Measurements from ENCODE around the gene PXMP2. TPM values are rescaled to one million over a fixed set of nuclear protein-coding genes. Genes with fewer than 3 reads are reported as not detected.
A peak's percentile ranks its signal among the peaks of the same experiment; 100 is the strongest.

Gene PXMP2
- total RNA-seq, 1 experiment from 2014 or later, result 17.8 TPM

DNA sequence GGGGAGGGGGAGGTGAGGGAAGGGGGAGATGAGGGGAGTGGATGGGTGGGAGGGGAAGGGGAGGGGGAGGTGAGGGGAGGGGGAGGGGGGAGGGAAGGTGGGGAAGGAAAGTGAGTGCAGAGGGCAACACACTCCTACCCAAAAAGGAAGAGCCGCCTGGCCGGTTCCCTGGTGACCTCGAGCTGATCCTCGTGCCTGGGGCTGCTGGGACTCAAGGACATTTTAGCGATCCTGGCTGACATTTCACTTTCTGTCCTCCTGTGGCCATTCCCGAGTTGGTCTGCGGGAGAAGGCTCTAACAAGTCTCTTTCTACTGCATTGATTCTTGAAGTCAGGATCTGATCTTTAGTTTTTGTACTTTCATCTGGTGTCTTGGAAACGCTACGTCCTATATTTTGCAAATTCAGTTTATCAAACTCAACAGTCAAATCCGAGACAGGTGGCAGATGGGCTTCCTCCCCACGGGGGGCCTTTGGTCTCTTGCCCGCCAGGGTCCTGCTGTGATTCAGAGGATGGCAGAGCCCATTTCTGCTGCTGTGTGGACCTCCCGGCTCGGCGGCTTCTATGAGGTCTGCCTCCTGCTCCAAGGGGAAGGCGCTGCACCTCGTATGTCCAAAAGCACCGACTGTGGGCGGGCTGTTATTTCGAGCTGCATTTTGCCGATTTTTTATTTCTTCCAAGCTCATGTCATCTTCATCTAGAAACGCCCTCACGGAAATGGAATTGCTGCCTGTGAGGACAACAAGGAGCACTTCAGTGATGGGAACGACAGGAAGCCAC, 42.3 kb downstream of the PXMP2 start:
- Mint-ChIP-seq H3K36me3 (ENCODE audit: insufficient read depth in 1 of 3, low read depth in 3 of 3) (peaks cover 85 to 96% (median 95%) of the 10 kb centered on the region in 3 experiments), H3K27me3 (ENCODE audit: low read depth) (no peaks in the 10 kb centered on the region), H3K9me3 (peaks cover 13 to 16% of the 10 kb centered on the region in 2 experiments), H3K4me1 (no peaks in the 10 kb centered on the region), H3K27ac (peak overlapping the region; percentile 53 to 72 (median 63); a peak in 4 of 7 replicates), H3K4me3 (no peak overlapping the region)
- Histone ChIP-seq H2AFZ (ENCODE audit: low read length) (no peak overlapping the region), H4K8ac (replicated peaks; ENCODE audit: insufficient read length, low read depth, low read length) (no peak overlapping the region), H3K18ac (ENCODE audit: insufficient read length, low read depth, low read length) (no peak overlapping the region), H3K4me1 (ENCODE audit: insufficient read depth, low read length) (no peaks in the 10 kb centered on the region), H3K56ac (ENCODE audit: insufficient read length, low read depth, low read length) (no peak overlapping the region), H3K4ac (ENCODE audit: low read depth, low read length) (no peak overlapping the region), H3T11ph (ENCODE audit: low read length) (no peak overlapping the region), H3K27me3 (ENCODE audit: insufficient read depth, low read length) (no peaks in the 10 kb centered on the region), H3K9me3 (ENCODE audit: control insufficient read depth, low read depth, low read length) (no peaks in the 10 kb centered on the region), H2AK5ac (ENCODE audit: insufficient read length, low read length) (no peak overlapping the region), H4K5ac (ENCODE audit: insufficient read length, low read depth, low read length) (no peak overlapping the region), H3K9ac (ENCODE audit: extremely low read depth, insufficient read length, low read length) (no peak overlapping the region), H2BK15ac (ENCODE audit: low read depth, low read length) (no peak overlapping the region), H3K23me2 (ENCODE audit: insufficient read length, low read depth, low read length, poor library complexity, severe bottlenecking) (no peaks in the 10 kb centered on the region), H2BK12ac (ENCODE audit: insufficient read length, low read depth, low read length) (no peak overlapping the region), H3K23ac (ENCODE audit: insufficient read length, low read depth, low read length) (no peak overlapping the region), H2BK5ac (ENCODE audit: insufficient read length, low read length) (no peak overlapping the region), H3K79me1 (ENCODE audit: insufficient read depth, low read depth, low read length, poor library complexity, severe bottlenecking) (no peaks in the 10 kb centered on the region), H4K20me1 (ENCODE audit: control insufficient read depth, insufficient read depth, insufficient read length) (no peaks in the 10 kb centered on the region), H2BK120ac (ENCODE audit: low read depth, low read length, poor library complexity, severe bottlenecking) (no peak overlapping the region), H3K4me2 (ENCODE audit: insufficient read depth, insufficient read length, low read length) (no peak overlapping the region), H3K27ac (ENCODE audit: insufficient read length, low read depth, low read length) (no peak overlapping the region), H3K14ac (ENCODE audit: insufficient read depth, low read length) (no peak overlapping the region), H4K91ac (ENCODE audit: insufficient read length, low read depth, low read length) (no peak overlapping the region), H3K79me2 (ENCODE audit: insufficient read depth, low read length) (no peaks in the 10 kb centered on the region), H2BK20ac (ENCODE audit: low read depth, low read length, poor library complexity, severe bottlenecking) (no peak overlapping the region)
- WGBS (ENCODE audit: extremely low coverage, insufficient read length, low lambda C conversion rate), result no CpG with 5 or more reads among the region's 24 CpGs
- no peak for DNase-seq
- TF ChIP-seq, protein P1, sequence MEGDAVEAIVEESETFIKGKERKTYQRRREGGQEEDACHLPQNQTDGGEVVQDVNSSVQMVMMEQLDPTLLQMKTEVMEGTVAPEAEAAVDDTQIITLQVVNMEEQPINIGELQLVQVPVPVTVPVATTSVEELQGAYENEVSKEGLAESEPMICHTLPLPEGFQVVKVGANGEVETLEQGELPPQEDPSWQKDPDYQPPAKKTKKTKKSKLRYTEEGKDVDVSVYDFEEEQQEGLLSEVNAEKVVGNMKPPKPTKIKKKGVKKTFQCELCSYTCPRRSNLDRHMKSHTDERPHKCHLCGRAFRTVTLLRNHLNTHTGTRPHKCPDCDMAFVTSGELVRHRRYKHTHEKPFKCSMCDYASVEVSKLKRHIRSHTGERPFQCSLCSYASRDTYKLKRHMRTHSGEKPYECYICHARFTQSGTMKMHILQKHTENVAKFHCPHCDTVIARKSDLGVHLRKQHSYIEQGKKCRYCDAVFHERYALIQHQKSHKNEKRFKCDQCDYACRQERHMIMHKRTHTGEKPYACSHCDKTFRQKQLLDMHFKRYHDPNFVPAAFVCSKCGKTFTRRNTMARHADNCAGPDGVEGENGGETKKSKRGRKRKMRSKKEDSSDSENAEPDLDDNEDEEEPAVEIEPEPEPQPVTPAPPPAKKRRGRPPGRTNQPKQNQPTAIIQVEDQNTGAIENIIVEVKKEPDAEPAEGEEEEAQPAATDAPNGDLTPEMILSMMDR (conservative IDR thresholded peaks at IDR 0.05), result no peak

Measured in H9 (cell line).